Measurements from ENCODE around the gene TRAPPC5. TPM values are rescaled to one million over a fixed set of nuclear protein-coding genes. Genes with fewer than 3 reads are reported as not detected.

TRAPPC5 gene
- polyA plus RNA-seq, 1 donor = 42.8 TPM

GRCh38 chr19:7701654-7702457 lies 21.2 kb downstream of the TRAPPC5 start, which contains the start of gene FCER2:
TSS of gene FCER2 (minus strand) at chr19:7702131. CDS start at chr19:7699760, 2,371 bp downstream.
- DNase-seq = no peak

- no peak for DNase-seq
Measured at GRCh38 chr19:7703332-7703731, 22.7 kb downstream of the TRAPPC5 start.

DNA sequence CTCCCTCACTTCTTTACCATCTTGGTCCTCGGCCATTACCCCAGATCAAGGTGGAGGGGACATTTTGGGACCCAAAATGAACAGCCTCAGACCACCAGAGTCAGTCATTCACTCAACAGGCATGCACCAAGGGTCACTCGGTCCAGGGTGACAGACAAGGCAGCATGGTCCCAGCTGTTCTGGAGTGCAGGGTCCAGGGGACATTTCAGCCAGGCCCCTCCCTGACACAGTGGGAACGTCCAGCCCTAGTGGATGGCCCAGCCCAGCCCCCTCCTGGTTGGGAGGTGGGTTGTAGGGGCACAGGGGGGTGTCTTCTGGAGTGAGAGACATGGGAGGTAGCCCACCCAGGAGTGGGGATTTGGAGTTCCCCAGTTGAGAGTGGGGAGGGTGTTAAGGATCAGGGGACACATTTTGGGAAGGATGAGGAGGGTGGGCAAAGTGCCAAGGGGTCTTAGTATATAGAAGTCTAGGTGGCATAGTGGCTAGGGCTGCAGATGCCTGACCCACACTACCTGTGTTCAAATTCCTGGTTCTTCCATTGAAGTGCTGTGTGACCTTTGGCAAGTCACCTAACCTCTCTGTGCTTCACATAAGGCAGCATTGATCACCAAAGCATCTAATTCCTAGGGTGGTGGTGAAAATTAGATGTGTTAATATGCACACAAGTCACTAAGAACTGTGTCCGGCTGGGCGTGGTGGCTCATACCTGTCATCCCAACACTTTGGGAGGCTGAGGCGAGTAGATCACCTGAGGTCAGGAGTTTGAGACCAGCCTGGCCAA lies 23.8 kb downstream of the TRAPPC5 start:
- no peak for DNase-seq

GRCh38 chr19:7705387-7706187 lies 25.0 kb downstream of the TRAPPC5 start:
- DNase-seq = no peak

- DNase-seq = no peak
Measured at GRCh38 chr19:7706188-7706954, 25.7 kb downstream of the TRAPPC5 start.

DNA sequence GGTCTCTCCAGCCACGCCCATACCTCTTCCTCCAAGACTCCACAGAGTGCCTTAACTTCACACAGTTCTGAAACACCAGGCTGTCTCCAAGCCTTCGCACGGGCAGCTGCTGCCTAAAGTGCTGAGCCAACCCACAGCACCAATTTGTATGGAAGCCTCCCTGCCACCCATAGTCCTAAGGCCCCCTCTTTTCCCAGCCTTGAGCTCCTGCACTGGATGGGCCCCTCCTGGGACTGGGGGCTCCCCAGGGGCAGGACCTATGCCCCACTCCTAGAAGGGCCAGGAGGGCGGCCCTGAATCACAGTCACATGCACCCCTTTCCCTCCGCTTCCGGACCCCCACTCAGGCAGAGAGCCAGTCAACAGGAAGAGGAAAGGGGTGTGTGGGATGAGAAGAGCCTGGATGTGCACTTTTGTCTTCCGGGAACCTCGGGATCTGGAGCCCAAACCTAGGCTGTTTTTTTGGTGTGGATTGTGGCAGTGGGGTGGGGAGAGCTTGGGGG lies 26.4 kb downstream of the TRAPPC5 start:
- no peak for DNase-seq

DNA sequence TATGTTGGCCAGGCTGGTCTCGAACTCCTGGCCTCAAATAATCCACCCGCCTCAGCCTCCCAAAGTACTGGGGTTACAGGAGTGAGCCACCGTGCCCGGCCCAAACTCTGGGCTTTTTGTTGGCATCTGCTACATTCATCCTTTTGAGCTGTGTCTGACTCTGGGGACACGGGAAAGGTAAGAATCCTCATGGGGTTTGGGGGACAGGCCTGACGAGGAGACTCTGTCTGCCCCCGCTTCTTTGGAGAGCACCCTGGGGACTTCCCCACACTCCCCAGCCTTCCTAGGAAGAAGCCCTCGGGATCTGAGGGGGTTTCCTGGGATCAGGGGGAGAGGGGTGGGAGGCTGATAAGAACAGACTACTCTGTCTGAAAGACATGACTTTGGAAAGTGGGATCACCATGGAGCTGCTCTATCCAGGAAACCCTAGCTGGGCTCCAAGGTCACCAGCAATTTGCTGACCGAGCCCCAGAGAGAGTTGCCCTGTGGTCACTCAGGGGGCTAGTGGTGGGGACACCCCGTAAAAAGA lies 29.4 kb downstream of the TRAPPC5 start:
- DNase-seq = no peak

- no peak for DNase-seq
Measured at GRCh38 chr19:7710616-7711015, 30.0 kb downstream of the TRAPPC5 start.

GRCh38 chr19:7715671-7716070 lies 35.0 kb downstream of the TRAPPC5 start:
- DNase-seq = no peak

- no peak for DNase-seq
Measured at GRCh38 chr19:7716762-7717161, 36.1 kb downstream of the TRAPPC5 start.

DNA sequence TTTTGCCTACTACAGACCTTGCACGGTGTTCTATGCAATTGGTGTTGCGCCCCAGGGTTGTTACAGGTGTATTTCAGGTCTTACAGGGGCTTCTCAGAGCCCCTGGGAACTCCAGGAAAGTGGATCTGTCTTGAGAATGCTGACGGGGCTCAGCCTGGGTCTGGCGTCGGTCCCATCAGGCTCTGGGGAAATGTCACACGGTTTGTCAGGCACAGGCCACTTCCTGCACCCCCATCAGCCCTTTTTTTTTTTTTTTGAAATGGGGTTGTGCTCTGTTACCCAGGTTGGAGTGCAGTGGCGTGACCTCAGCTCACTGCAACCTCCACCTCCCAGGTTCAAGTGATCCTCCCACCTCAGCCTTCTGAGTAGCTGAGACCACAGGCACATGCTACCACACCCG lies 38.0 kb downstream of the TRAPPC5 start:
- DNase-seq = no peak

- DNase-seq = no peak
Measured at GRCh38 chr19:7720351-7720750, 39.7 kb downstream of the TRAPPC5 start.

- no peak for DNase-seq
Measured at GRCh38 chr19:7722231-7722651, 41.6 kb downstream of the TRAPPC5 start.

DNA sequence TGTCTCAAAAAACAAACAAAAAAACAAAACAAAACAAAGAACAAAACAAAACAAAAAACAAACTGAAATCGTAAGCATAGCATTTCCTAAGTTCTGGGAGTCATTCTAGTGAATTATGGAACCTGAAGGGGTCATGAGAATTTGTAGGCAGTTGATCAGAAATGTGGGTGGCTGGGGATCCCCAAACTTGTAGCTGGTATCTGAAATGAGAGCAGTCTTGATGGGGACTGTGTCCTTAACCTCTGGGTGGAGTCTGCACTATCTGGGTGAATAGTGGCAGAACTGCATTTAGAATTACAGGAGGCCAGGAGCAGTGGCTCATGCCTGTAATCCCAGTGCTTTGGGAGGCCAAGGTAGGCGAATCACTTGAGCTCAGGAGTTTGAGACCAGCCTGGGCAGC lies 45.2 kb downstream of the TRAPPC5 start:
- DNase-seq = no peak

- no peak for DNase-seq
Measured at GRCh38 chr19:7729211-7729610, 48.6 kb downstream of the TRAPPC5 start.

DNA sequence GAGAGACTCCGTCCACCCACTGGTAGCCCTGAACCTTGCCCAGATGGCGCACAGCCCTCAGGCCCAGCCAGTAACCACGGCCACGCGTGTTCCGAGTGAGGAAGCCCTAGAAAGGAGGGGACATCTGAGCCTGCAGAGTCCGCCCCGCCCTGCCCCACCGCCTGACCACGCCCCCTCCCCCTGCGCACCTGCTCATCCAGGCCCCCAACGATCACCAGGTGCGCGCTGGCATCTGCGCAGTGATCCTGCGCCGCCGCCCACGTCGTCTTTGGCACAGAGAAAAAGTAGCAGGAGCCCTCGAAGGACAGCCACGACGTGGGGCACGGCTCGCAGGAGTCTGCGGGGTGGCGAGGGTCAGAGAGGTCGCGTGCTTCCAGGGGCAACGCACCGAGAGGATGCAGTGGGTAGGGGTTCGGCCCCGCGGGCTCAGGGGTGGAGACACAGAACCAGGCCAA lies 49.2 kb downstream of the TRAPPC5 start:
- no peak for DNase-seq

- DNase-seq = no peak
Measured at GRCh38 chr19:7730286-7731217, 49.9 kb downstream of the TRAPPC5 start.

DNA sequence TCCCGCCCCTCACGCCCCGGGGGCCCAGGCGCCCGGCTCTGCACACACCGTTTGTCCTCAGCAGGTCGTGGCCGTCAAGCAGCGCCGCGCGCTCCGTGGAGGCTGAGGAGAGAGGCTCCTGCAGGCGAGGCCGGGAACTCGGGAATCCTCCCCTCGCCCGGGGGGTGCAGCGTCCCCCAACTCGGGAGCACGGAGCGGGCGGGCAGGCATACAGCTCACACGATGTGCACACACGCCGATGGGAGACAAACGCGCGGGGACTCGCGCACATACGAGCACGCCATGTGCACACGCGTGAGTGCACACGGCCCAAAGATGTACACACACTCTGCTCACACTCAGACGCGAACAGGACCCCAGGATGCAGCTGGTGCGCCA lies 50.6 kb downstream of the TRAPPC5 start:
- DNase-seq = no peak

- no peak for DNase-seq
Measured at GRCh38 chr19:7731615-7732014, 51.0 kb downstream of the TRAPPC5 start.

DNA sequence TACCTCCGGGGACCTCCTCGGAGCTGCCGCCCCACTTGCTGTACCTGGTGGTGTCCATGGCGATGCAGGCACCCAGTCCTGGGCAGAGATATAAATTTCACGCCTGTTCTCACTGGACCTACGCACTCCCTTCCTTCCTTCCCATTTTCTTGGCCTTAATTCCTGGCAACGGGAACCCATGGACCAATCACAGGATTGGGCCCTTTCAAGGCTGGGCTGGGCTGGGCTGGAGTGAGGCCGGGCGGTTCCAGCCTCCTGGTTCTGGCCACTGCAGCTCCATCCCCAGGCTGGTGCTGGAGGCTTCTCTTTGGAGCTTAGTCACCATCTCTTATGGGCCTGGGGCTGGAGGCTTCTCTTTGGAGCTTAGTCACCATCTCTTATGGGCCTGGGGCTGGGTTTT lies 51.4 kb downstream of the TRAPPC5 start, which contains the start of gene CLEC4G:
CLEC4G (minus strand) TSS at position 66 of the 400 bp plus-strand sequence; CDS start at position 58, 8 bp downstream.
- DNase-seq = no peak

All from hindlimb muscle (tissue), 1 donor.